ENCODE data around the gene KRT85.

- TF ChIP-seq, protein P1, sequence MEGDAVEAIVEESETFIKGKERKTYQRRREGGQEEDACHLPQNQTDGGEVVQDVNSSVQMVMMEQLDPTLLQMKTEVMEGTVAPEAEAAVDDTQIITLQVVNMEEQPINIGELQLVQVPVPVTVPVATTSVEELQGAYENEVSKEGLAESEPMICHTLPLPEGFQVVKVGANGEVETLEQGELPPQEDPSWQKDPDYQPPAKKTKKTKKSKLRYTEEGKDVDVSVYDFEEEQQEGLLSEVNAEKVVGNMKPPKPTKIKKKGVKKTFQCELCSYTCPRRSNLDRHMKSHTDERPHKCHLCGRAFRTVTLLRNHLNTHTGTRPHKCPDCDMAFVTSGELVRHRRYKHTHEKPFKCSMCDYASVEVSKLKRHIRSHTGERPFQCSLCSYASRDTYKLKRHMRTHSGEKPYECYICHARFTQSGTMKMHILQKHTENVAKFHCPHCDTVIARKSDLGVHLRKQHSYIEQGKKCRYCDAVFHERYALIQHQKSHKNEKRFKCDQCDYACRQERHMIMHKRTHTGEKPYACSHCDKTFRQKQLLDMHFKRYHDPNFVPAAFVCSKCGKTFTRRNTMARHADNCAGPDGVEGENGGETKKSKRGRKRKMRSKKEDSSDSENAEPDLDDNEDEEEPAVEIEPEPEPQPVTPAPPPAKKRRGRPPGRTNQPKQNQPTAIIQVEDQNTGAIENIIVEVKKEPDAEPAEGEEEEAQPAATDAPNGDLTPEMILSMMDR (conservative IDR thresholded peaks at IDR 0.05) = no peak
- no peak for TF ChIP-seq EZH2 (IDR thresholded peaks at IDR 0.05; ENCODE audit: low read depth)
Measured at GRCh38 chr12:52327830-52328500, 39.3 kb downstream of the KRT85 start.

Measured in PC-9 (cell line).